WI38 (cell line): Measurements from ENCODE around the gene PHF20.

Experiments used
- H3K4me3 ChIP-seq: 2 replicates; pipeline ENCODE4 v1.5.1; 2011; ENCODE audit warnings: low read depth, mild to moderate bottlenecking, control low read depth, low read length
- CTCF ChIP-seq: IDR thresholded peaks from 2 replicates; pipeline ENCODE4 v1.5.1; 2012; ENCODE audit warnings: low read depth, mild to moderate bottlenecking, control low read depth, low read length

Gene PHF20

GRCh38 chr20:35730583-35731468, 41.0 kb upstream of the PHF20 start:
- no peak overlapping the region for H3K4me3 ChIP-seq
- TF ChIP-seq CTCF = no peak

- no peak for TF ChIP-seq CTCF
- H3K4me3 ChIP-seq = no peak overlapping the region
These were observed 40.4 kb upstream of the PHF20 start for GRCh38 chr20:35731469-35731788.

GRCh38 chr20:35731862-35732643, 39.8 kb upstream of the PHF20 start:
- TF ChIP-seq CTCF = no peak
- H3K4me3 ChIP-seq = no peak overlapping the region

- no peak for TF ChIP-seq CTCF
- no peak overlapping the region for H3K4me3 ChIP-seq
These were observed 39.2 kb upstream of the PHF20 start for GRCh38 chr20:35732644-35732982.

- TF ChIP-seq CTCF = no peak
- H3K4me3 ChIP-seq = no peak overlapping the region
These were observed 37.4 kb upstream of the PHF20 start for GRCh38 chr20:35734374-35734773.

GRCh38 chr20:35734777-35735649, 36.8 kb upstream of the PHF20 start:
- TF ChIP-seq CTCF = no peak
- H3K4me3 ChIP-seq = no peak overlapping the region
